Activated naive CD4-positive, alpha-beta T cell treated with anti-CD3 and anti-CD28 coated beads, Interleukin-2, amount 50 U/mL, for 72 hours (primary cell): Measurements from ENCODE around the gene PITPNM3. TPM values are rescaled to one million over a fixed set of nuclear protein-coding genes. Genes with fewer than 3 reads are reported as not detected.
"Not testable (repeated sequence)": the region's sequence is repeated elsewhere in the genome, so short reads cannot be mapped to it uniquely, and the experiment has no call there.

ENCODE experiments used
- ATAC-seq, 2 donors: fragments of 150-1000 bp; cut with Tn5 transposase; 2 replicates each; pipeline ENCODE4 v1.10.0; 2021; ENCODE audit warnings: mild to moderate bottlenecking in 2 of 2, moderate library complexity in 2 of 2
- DNase-seq, 2 donors: peaks; one replicate each; pipeline ENCODE4 v3.0.0; 2021 to 2022; ENCODE audit warnings: low spot score in 2 of 2
- H3K27ac Mint-ChIP-seq, 2 donors: one replicate each; pipeline ENCODE4 v1.8.0; 2022; ENCODE audit warnings: mild to moderate bottlenecking in 2 of 2, mixed read lengths in 2 of 2
- H3K36me3 Mint-ChIP-seq, 2 donors: one replicate each; pipeline ENCODE4 v1.8.0; 2022; ENCODE audit warnings: mixed read lengths in 2 of 2
- H3K9me3 Mint-ChIP-seq, 2 donors: one replicate each; pipeline ENCODE4 v1.8.0; 2022; ENCODE audit warnings: mixed read lengths in 2 of 2
- total RNA-seq, 2 donors: library from RNA; stranded (reverse); gene quantifications; one replicate each; pipeline ENCODE4 v1.2.3, GENCODE V29; 2022

PITPNM3 gene
- total RNA-seq, 2 donors from 2014 or later = 0.87 to 1.2 TPM

GRCh38 chr17:6487251-6488007 lies 68.9 kb downstream of the PITPNM3 start:
- H3K27ac Mint-ChIP-seq = no peak overlapping the region
- no peaks in the 10 kb centered on the region for H3K9me3 Mint-ChIP-seq
- H3K36me3 Mint-ChIP-seq = no peaks in the 10 kb centered on the region
- no peak for DNase-seq
- ATAC-seq = no peak

DNA sequence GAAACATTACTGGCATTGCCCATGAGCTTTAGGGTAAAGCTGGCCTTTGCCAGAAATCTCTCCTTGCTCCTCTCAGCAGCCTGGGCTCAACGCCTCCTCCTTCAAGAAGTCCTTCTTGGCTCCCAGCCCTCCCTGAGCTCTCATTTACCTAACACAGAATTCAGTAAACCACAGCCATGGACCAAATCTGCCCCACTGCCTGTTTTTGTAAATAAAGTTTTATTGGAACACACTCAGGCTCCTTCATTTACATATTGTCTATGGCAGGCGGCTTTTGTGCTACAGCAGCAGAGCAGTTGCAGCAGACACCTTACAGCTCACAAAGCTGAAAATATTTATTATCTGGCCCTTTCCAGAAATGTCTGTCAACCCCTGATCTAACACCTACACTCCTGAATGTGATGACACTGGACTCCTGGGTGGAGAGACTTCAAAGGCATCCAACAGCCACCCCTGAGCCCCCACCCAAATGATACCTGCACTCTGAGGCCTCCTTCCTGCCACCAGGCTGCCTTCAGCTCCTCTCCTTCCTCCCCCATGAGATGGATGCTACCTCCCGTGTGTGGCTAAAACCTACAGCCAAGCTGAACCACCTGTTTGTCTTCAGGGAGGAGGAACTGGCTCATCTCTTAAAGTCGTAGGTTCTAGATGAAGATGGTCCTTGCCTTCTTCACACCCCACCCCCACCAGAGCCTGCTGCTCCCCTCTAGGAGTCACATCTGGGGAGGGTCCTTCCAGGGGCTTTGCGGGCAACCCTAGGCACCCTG lies 70.5 kb downstream of the PITPNM3 start:
- ATAC-seq = no peak
- Mint-ChIP-seq H3K27ac (peak overlapping the region in 1 of 2 donors; percentile 65), H3K9me3 (no peaks in the 10 kb centered on the region), H3K36me3 (no peaks in the 10 kb centered on the region)
- no peak for DNase-seq

DNA sequence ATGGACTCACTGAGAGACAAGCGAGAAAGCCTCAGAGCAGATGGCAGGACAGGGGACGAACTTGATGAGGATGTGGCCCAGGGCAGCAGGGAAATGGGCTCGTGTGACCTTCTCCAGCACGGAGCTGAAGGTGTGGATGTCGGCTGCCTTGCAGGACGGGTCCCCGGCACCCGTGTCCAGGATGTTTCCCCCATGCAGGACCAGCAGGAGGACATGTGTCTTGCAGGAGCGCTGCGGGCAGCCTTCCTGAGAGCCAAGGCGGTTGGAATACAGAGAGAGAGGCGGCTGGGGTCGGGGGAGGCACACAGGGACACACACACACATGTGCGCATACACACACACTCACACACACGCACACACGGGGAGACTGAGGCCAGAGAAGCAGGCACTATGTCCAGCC lies 72.8 kb downstream of the PITPNM3 start:
- no peak for ATAC-seq
- H3K9me3 Mint-ChIP-seq = no peaks in the 10 kb centered on the region

GRCh38 chr17:6482796-6483195 lies 73.6 kb downstream of the PITPNM3 start:
- DNase-seq, H3K27ac Mint-ChIP-seq, ATAC-seq, H3K9me3 Mint-ChIP-seq, H3K36me3 Mint-ChIP-seq: not testable (repeated sequence)

More for the DNA sequence above, 72.8 kb downstream of the PITPNM3 start:
- Mint-ChIP-seq H3K27ac (no peak overlapping the region), H3K36me3 (no peaks in the 10 kb centered on the region)
- no peak for DNase-seq

GRCh38 chr17:6482105-6482455 lies 74.3 kb downstream of the PITPNM3 start:
- ATAC-seq (no peak), DNase-seq (no peak)
- Mint-ChIP-seq H3K9me3 (no peaks in the 10 kb centered on the region), H3K27ac (no peak overlapping the region), H3K36me3 (no peaks in the 10 kb centered on the region)

DNA sequence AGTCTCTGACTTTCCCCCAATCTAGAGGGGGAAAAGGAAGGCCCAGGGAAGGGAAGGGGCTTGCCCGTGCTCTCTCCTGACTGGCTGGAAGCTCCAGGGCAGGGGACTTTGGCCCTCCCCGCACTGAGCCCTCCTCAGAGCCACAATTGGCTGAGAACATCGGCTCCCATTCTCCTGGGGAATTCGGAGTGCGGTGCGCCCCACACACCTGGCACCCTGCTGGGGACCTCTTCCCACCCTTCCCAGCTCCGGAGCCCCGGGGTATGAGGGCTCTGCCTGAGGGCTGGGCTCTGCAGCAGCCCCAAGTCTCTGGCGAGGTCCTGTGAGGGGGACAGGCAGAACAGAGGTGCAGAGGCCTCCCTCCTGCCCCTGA lies 76.1 kb downstream of the PITPNM3 start:
- ATAC-seq (no peak), DNase-seq (no peak)
- no peaks in the 10 kb centered on the region for H3K9me3 Mint-ChIP-seq

GRCh38 chr17:6479622-6480302 lies 76.6 kb downstream of the PITPNM3 start:
- H3K36me3 Mint-ChIP-seq = no peaks in the 10 kb centered on the region

More for the DNA sequence above, 76.1 kb downstream of the PITPNM3 start:
- Mint-ChIP-seq H3K36me3 (no peaks in the 10 kb centered on the region), H3K27ac (no peak overlapping the region)

DNA sequence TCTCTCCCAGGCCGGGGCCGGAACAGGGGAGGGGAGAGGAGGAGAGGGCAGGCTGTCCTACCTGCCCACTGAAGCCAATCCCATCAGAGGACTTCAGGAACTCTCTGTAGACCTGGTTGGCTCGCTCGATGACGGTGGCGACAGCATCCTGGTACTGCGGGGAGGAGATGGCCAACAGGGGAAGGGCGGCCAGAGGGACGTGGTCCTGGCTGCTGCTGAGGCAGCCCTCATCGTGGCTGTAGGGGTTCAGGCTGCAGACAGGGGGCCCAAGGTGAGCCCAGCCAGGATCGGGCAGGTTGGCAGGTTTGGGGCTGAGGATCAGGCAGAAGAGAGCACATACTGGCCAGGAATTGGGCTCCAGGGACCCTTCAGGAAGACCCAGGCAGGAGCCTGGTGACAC lies 77.9 kb downstream of the PITPNM3 start:
- no peak for ATAC-seq
- no peaks in the 10 kb centered on the region for H3K36me3 Mint-ChIP-seq
- H3K27ac Mint-ChIP-seq = no peak overlapping the region
- no peak for DNase-seq
- no peaks in the 10 kb centered on the region for H3K9me3 Mint-ChIP-seq

More at GRCh38 chr17:6479622-6480302, 76.6 kb downstream of the PITPNM3 start:
- H3K27ac Mint-ChIP-seq = no peak overlapping the region
- DNase-seq (no peak), ATAC-seq (no peak)
- no peaks in the 10 kb centered on the region for H3K9me3 Mint-ChIP-seq

DNA sequence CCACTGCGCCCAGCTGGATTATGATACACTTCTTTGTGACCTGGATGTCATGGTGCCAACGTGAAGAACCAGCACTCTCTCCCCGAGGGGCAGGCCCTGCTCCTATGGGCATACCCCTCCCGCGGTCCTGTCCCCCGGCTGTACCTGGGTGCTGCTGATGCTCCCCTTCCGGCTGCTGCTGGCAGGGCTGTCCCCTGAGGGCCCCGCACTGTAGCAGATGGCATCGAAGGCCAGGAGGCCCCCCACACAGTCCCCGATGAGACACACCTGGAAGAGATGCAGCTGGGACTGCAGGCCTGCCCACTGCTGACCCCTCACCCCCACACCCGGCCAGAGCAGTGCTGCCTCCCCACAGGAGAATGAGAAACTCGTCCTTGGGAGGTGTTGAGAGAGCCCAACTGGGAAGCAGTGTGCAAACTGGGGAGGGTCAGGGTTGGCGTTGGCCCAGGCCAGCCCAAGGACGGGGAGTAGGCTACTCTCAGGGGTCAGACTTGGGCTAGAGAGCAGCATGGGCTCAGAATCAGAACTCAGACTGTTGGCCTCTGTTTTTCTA lies 78.4 kb downstream of the PITPNM3 start:
- ATAC-seq (no peak), DNase-seq (no peak)
- Mint-ChIP-seq H3K9me3 (no peaks in the 10 kb centered on the region), H3K36me3 (no peaks in the 10 kb centered on the region), H3K27ac (peak overlapping the region in 1 of 2 donors; percentile 72)

DNA sequence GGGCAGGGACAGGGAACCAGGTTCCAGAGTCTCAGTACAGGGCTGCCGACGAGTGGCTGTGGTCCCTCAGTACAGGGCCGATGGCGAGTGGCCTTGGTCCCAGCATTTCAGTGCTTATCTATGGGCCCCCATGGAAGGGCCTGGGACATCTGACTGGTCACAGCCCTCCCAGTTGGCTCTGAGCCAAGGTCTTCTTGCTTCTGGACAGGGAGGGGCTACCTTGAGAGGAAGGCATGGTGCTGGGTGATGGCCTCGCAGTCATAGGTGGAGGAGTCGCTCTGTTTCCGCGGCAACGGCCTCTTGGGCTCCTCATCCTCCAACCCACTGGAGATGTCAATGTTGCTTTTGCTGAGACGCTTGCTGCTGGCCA lies 79.6 kb downstream of the PITPNM3 start:
- no peak for ATAC-seq
- H3K36me3 Mint-ChIP-seq = no peaks in the 10 kb centered on the region
- H3K9me3 Mint-ChIP-seq = no peaks in the 10 kb centered on the region
- H3K27ac Mint-ChIP-seq = no peak overlapping the region
- DNase-seq = no peak

DNA sequence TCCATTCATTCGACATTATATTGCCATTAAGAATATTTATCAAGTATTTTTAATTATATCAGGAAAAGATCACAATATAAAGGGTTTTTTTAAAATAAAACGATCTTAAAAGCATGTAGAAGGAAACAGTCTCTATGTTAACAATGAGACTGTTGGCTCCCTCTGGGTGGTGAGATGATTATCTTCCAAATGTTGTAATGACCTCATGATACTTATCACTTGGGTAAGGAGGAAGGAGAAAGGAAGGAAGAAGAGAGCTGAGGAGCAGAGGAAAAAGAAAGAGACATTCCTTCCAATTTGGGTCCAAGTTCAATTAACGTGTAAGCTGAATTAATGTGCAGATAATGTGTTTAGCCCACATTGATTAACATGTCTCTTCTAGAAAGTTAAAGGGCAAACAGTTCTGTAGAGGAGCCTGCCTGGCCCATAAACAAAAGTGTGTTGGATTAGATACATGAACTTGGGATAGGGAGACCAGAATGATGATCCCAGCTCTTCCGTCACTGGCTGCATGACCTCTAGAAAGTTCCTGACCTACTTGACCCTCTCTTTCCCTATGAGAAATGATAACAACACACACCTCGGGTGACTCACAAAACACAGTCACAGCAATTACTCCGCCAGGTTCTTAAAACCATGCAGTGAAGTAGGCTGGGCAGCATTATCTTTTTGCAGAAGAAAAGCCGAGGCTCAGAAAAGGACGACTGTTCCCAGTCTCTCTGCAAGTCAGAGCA lies 80.1 kb downstream of the PITPNM3 start:
- H3K36me3 Mint-ChIP-seq = no peaks in the 10 kb centered on the region
- H3K27ac Mint-ChIP-seq = no peak overlapping the region
- DNase-seq (no peak), ATAC-seq (no peak)
- no peaks in the 10 kb centered on the region for H3K9me3 Mint-ChIP-seq

GRCh38 chr17:6475411-6475810 lies 80.9 kb downstream of the PITPNM3 start:
- ATAC-seq (no peak), DNase-seq (no peak)
- Mint-ChIP-seq H3K27ac (no peak overlapping the region), H3K9me3 (no peaks in the 10 kb centered on the region), H3K36me3 (no peaks in the 10 kb centered on the region)

GRCh38 chr17:6474906-6475305 lies 81.4 kb downstream of the PITPNM3 start:
- H3K27ac Mint-ChIP-seq = no peak overlapping the region
- no peaks in the 10 kb centered on the region for H3K36me3 Mint-ChIP-seq
- ATAC-seq (no peak), DNase-seq (no peak)
- no peaks in the 10 kb centered on the region for H3K9me3 Mint-ChIP-seq

DNA sequence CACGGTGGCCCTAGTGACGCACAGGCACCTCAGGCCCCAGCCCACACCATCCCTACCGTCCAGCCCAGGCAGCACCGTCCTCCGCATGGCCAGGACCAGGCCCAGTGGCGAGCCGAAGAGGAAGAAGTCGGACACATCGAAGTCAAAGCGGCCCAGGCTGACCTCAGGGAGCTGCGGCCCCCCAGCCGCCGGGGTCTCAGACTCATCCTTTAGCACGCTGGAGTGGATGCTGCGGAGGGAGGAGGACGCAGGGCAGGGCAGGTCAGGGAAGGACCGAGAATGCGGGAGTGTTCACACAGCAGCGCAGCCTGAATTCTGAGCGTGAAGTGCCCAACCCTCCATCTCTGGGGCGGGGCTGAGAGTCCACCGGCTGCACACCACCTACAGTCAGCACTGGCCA lies 82.0 kb downstream of the PITPNM3 start:
- ATAC-seq (no peak), DNase-seq (no peak)
- H3K36me3 Mint-ChIP-seq = no peaks in the 10 kb centered on the region
- H3K9me3 Mint-ChIP-seq = no peaks in the 10 kb centered on the region
- no peak overlapping the region for H3K27ac Mint-ChIP-seq

DNA sequence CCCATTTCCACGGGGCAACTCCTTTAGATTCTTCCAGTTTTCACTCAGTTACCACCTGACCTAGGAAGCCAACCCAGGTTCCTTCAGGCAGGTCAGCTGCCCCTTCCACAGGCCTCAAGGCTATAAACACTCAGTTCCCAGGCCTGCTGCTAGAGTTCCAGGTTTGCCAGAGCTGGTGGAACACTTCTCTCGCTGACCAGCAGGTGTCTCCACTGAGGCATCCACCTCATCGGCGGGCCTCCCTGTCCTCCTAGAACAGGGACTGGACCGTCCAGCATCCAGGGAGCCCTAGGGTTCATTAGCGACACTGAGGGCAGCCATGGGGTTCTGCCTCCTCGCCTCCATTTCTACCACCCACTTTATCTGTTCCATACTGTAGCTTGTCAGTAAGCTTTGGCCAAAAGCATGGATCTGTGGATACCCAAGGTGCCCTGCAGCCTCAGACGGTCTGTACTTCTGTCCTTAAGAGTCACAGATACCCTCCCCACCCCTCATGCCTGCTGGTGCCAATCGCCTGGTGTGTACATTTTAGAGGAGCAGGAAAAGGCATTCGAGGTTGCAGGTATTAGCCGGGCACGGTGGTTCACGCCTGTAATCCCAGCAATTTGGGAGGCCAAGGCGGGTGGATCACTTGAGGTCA lies 83.1 kb downstream of the PITPNM3 start:
- Mint-ChIP-seq H3K36me3 (no peaks in the 10 kb centered on the region), H3K27ac (no peak overlapping the region), H3K9me3 (no peaks in the 10 kb centered on the region)
- DNase-seq (peak; percentile 68 to 78), ATAC-seq (peak; percentile 76 to 78)

- peak in 1 of 2 donors; percentile 26 for ATAC-seq
- Mint-ChIP-seq H3K27ac (no peak overlapping the region), H3K36me3 (no peaks in the 10 kb centered on the region), H3K9me3 (no peaks in the 10 kb centered on the region)
- no peak for DNase-seq
Observed at GRCh38 chr17:6472517-6472916, 83.8 kb downstream of the PITPNM3 start.
